Measurements from ENCODE around the gene GNAL.
"Not testable (repeated sequence)": the region's sequence is repeated elsewhere in the genome, so short reads cannot be mapped to it uniquely, and the experiment has no call there.

GNAL gene

GRCh38 chr18:11849279-11849678 is 160.2 kb downstream of the GNAL start:
- no peak for DNase-seq (ENCODE audit: low read depth, low spot score)

- peak; percentile 96 for DNase-seq (ENCODE audit: low read depth, low spot score)
Observed at GRCh38 chr18:11849841-11850634, 161.0 kb downstream of the GNAL start.

- no peak for DNase-seq (ENCODE audit: low read depth, low spot score)
Observed at GRCh38 chr18:11850821-11851145, 161.7 kb downstream of the GNAL start.

GRCh38 chr18:11851146-11851805 is 162.2 kb downstream of the GNAL start, which contains the start of gene CHMP1B:
CHMP1B (plus strand) TSS chr18:11851413; CDS start chr18:11851512, 99 bp downstream.
- DNase-seq (ENCODE audit: low read depth, low spot score) = peak; percentile 99

GRCh38 chr18:11851806-11852337 is 162.8 kb downstream of the GNAL start:
- peak; percentile 64 for DNase-seq (ENCODE audit: low read depth, low spot score)

GRCh38 chr18:11854554-11854953 is 165.5 kb downstream of the GNAL start:
- DNase-seq (ENCODE audit: low read depth, low spot score) = not testable (repeated sequence)

- DNase-seq (ENCODE audit: low read depth, low spot score) = peak; percentile 94
Observed at GRCh38 chr18:11857177-11857887, 168.3 kb downstream of the GNAL start.

- no peak for DNase-seq (ENCODE audit: low read depth, low spot score)
Observed at GRCh38 chr18:11859282-11859830, 170.3 kb downstream of the GNAL start.

- peak; percentile 60 for DNase-seq (ENCODE audit: low read depth, low spot score)
Observed at GRCh38 chr18:11859903-11860407, 170.9 kb downstream of the GNAL start.

GRCh38 chr18:11860594-11861450 is 171.8 kb downstream of the GNAL start:
- DNase-seq (ENCODE audit: low read depth, low spot score) = no peak

- DNase-seq (ENCODE audit: low read depth, low spot score) = no peak
Observed at GRCh38 chr18:11861583-11862288, 172.7 kb downstream of the GNAL start.

- no peak for DNase-seq (ENCODE audit: low read depth, low spot score)
Observed at GRCh38 chr18:11862468-11863137, 173.5 kb downstream of the GNAL start.

GRCh38 chr18:11864471-11864870 is 175.4 kb downstream of the GNAL start:
- no peak for DNase-seq (ENCODE audit: low read depth, low spot score)

- DNase-seq (ENCODE audit: low read depth, low spot score) = no peak
Observed at GRCh38 chr18:11865071-11865470, 176.0 kb downstream of the GNAL start.

GRCh38 chr18:11866329-11866728 is 177.3 kb downstream of the GNAL start:
- no peak for DNase-seq (ENCODE audit: low read depth, low spot score)

GRCh38 chr18:11866764-11867163 is 177.7 kb downstream of the GNAL start:
- DNase-seq (ENCODE audit: low read depth, low spot score) = no peak

- DNase-seq (ENCODE audit: low read depth, low spot score) = no peak
Observed at GRCh38 chr18:11868230-11868629, 179.2 kb downstream of the GNAL start.

GRCh38 chr18:11871501-11871900 is 182.4 kb downstream of the GNAL start:
- no peak for DNase-seq (ENCODE audit: low read depth, low spot score)

GRCh38 chr18:11872479-11873136 is 183.5 kb downstream of the GNAL start:
- no peak for DNase-seq (ENCODE audit: low read depth, low spot score)

Data from astrocyte of the hippocampus (primary cell).